Measurements from ENCODE around the gene CD101. TPM values are rescaled to one million over a fixed set of nuclear protein-coding genes. Genes with fewer than 3 reads are reported as not detected.

Gene CD101
- total RNA-seq, 1 donor: 11.4 TPM

DNA sequence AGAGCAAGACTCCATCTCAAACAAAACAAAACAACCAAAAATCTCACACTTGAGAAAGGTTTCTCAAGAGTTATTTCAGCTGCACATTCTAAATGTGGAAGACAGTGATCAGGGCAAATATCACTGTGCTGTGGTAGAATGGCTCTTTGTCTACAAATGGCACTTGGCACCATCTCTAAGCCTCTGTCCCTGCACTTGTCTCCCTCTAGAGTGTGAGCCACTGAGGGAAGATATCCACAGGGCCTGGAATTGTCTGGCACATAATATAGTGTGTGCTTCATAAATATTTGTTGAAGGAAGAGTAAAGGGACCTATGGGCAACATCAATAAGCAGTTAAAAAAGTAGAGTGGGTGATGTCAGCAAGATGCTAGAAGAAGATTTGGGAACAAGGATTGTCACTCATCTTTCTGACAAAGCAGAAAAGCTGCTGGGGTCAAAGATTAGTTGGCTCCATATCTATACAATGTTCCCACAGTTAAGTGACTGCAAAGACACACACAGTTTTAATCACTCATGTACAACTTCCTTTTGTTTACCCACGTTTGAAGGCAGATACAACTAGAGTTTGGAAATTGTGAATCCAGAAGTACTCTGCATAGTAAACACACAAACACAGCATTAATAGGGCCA is 19.1 kb downstream of the CD101 start:
- Histone ChIP-seq H3K9me3 (ENCODE audit: low read depth, low read length) (no peaks in the 10 kb centered on the region), H3K4me1 (ENCODE audit: insufficient read depth, low read length) (no peaks in the 10 kb centered on the region), H3K4me3 (ENCODE audit: low read length) (no peak overlapping the region), H3K27me3 (ENCODE audit: insufficient read depth, low read length) (no peaks in the 10 kb centered on the region)

DNA sequence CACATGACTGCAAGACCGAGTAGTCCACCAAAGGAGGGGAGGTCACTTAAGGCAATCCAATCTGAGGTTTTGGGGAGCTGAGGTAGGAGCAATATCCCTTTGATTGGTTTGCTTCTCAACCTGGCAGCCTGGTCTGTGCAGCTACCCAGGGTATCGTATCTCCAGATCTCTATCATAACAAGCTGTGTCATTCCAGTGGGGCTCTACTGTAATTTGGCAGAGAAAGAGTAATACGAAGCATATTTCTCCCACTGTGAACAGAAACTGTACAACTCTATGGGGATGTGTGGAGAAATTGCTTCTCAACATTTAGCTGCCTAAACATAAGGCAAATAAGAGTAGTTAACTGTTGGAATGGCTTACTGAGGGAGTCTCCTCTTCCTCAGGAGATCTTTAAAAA is 20.6 kb downstream of the CD101 start:
- Histone ChIP-seq H3K4me1 (ENCODE audit: insufficient read depth, low read length) (no peaks in the 10 kb centered on the region), H3K27me3 (ENCODE audit: insufficient read depth, low read length) (no peaks in the 10 kb centered on the region), H3K4me3 (ENCODE audit: low read length) (no peak overlapping the region), H3K9me3 (ENCODE audit: low read depth, low read length) (no peaks in the 10 kb centered on the region)

DNA sequence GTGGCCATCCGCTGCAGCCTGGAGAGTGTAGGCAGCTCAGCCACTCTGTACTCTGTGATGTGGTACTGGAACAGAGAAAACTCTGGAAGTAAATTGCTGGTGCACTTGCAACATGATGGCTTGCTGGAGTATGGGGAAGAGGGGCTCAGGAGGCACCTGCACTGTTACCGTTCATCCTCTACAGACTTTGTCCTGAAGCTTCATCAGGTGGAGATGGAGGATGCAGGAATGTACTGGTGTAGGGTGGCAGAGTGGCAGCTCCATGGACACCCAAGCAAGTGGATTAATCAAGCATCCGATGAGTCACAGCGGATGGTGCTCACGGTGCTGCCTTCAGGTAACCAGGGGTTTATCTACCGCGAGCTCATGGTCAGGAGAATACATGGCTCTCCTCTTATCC is 24.0 kb downstream of the CD101 start:
- H3K4me3 ChIP-seq (ENCODE audit: low read length): no peak overlapping the region
- H3K27me3 ChIP-seq (ENCODE audit: insufficient read depth, low read length): no peaks in the 10 kb centered on the region
- no peaks in the 10 kb centered on the region for H3K4me1 ChIP-seq (ENCODE audit: insufficient read depth, low read length)
- no peaks in the 10 kb centered on the region for H3K9me3 ChIP-seq (ENCODE audit: low read depth, low read length)

DNA sequence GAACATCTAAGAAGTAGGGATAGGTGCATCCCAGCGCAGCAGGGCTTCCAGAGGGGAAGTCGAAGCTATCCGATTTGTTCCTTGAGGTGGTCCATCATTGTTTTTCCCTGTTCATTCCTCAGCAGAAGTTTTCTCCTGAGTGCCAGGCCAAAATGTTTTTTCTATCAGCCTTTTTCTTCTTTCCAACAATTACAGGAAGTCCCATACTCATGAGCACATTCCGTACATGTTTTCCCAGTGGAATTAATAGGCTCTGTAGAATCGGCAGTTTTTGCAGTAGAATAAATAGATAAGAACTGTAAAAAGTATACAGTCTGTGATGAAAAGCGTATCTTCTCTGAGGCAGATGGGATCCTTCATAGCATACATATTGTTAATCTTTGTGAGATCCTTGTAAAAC is 24.8 kb downstream of the CD101 start:
- Histone ChIP-seq H3K27me3 (ENCODE audit: insufficient read depth, low read length) (no peaks in the 10 kb centered on the region), H3K9me3 (ENCODE audit: low read depth, low read length) (no peaks in the 10 kb centered on the region), H3K4me1 (ENCODE audit: insufficient read depth, low read length) (no peaks in the 10 kb centered on the region), H3K4me3 (ENCODE audit: low read length) (no peak overlapping the region)

DNA sequence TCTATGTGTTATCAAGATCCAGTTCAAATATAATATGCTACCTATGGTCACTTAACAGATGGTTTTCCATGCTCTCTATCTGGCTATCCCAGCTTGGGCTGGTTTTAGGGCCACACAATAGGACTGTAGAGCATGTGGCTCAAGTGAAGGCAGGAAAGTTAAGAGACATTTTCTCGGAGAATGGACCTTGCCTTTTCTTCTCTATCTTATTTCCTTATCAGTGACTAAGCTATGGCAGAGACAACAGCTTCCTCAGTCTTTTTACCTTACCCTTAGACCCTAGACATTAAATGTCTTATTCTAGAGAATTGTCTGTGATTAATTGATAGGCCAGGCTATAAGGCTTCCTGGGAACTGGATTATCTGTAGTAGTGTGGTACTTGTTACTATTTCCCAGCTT is 28.1 kb downstream of the CD101 start:
- no peaks in the 10 kb centered on the region for H3K9me3 ChIP-seq (ENCODE audit: low read depth, low read length)
- H3K4me3 ChIP-seq (ENCODE audit: low read length): no peak overlapping the region
- H3K4me1 ChIP-seq (ENCODE audit: insufficient read depth, low read length): no peaks in the 10 kb centered on the region
- H3K27me3 ChIP-seq (ENCODE audit: insufficient read depth, low read length): no peaks in the 10 kb centered on the region

DNA sequence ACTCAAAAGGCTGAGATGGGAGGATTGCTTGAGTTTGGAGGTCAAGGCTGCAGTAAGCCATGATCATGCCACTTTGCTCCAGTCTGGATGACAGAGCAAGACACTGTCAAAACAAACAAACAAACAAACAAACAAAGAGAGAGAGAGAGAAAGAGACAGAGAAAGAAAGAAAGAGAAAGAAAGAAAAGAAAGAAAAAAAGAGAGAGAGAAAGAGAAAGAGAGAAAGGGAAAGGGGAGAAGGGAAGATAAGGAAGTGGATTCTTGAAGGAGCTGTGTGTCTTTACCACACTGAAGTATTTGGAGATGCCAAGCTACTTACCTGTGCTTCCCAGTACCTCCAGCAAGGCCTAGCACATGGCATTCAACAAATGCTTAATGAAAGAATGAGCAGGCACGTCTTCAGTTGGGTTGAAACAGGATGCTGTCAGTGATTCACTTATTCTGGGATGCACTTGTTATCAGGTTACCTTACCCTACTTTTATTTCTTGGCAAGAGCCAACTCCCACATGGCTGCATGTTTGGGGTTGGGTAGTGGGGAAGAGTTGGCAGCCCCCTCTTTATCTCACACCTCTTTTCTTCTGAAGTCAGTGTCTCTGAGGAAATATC is 28.8 kb downstream of the CD101 start:
- Histone ChIP-seq H3K9me3 (ENCODE audit: low read depth, low read length) (no peaks in the 10 kb centered on the region), H3K4me3 (ENCODE audit: low read length) (no peak overlapping the region), H3K4me1 (ENCODE audit: insufficient read depth, low read length) (no peaks in the 10 kb centered on the region), H3K27me3 (ENCODE audit: insufficient read depth, low read length) (no peaks in the 10 kb centered on the region)

DNA sequence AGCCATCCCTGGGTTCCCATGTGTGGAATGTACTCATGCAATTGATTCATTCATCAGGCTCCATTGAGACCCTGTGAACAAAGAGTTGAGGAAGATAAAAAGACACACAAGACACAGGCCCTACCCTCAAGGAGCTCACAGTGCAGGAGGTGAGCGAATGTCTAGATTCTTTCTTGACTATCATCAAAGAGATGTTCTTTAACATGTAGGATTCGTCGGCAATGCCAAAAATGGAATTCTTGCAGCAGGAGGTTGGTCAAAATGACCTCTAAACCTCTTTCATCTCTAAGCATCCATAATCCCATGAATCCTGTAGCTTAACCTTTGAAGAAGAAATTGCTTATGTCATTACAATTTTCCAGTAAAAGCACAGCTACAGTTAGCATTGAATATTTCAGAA is 30.7 kb downstream of the CD101 start:
- H3K4me1 ChIP-seq (ENCODE audit: insufficient read depth, low read length): no peaks in the 10 kb centered on the region
- no peaks in the 10 kb centered on the region for H3K27me3 ChIP-seq (ENCODE audit: insufficient read depth, low read length)
- no peaks in the 10 kb centered on the region for H3K9me3 ChIP-seq (ENCODE audit: low read depth, low read length)

DNA sequence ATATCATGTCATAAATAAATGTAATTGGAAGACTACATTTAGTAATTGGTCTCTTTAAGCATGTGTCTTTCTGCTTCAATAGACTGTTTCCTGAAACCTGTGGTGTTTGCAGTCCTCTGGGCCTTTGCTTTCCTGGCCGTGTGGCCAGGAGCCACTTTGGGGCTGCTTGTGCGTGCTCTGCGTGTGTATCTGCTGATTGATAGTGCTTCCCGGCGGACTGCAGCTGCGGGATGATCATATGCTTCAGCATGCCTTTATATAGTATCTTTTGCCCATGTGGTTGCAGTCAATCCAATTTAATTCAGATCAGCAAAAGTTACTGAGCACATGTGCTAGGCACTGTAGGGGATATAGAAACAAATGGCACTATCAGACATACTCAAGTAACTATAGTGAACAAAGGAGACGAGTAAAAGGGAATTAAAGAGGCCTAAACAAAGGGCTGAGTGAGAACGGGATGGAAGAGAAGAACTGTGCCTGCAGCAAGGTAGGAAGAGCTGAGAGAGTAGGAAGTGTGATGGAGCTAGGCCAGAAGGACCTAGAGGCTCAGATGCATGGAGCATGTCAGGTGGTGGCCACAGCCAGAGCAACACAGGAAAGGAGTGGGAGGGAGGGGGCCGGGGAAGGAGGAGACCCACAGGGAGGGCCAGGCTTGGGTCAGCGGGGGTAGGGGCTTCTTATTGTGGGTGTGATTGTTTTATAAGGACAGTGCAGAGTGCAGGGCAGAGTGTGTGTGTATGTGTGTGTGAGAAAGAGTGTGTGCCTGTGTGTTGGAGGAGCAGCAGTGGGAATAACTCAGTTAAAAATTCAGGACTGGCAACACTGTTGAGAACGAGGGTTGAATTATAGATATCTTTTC is 31.4 kb downstream of the CD101 start:
- Histone ChIP-seq H3K4me1 (ENCODE audit: insufficient read depth, low read length) (no peaks in the 10 kb centered on the region), H3K4me3 (ENCODE audit: low read length) (no peak overlapping the region), H3K27me3 (ENCODE audit: insufficient read depth, low read length) (no peaks in the 10 kb centered on the region), H3K9me3 (ENCODE audit: low read depth, low read length) (no peaks in the 10 kb centered on the region)

More for the DNA sequence above, 30.7 kb downstream of the CD101 start:
- no peak overlapping the region for H3K4me3 ChIP-seq (ENCODE audit: low read length)

DNA sequence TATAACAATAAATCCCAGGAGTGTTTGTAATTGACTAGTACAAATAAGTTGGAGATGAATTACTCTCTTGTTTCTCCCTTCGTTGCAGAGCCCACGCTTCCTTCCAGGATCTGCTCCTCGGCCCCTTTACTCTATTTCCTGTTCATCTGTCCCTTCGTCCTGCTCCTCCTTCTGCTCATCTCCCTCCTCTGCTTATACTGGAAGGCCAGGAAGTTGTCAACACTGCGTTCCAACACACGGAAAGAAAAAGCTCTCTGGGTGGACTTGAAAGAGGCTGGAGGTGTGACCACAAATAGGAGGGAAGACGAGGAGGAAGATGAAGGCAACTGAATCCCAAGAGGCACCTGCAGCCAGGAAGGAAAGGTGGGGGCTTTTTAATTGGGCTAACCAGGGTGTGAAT is 32.2 kb downstream of the CD101 start:
- H3K9me3 ChIP-seq (ENCODE audit: low read depth, low read length): no peaks in the 10 kb centered on the region
- H3K4me1 ChIP-seq (ENCODE audit: insufficient read depth, low read length): no peaks in the 10 kb centered on the region
- H3K27me3 ChIP-seq (ENCODE audit: insufficient read depth, low read length): no peaks in the 10 kb centered on the region
- H3K4me3 ChIP-seq (ENCODE audit: low read length): no peak overlapping the region

DNA sequence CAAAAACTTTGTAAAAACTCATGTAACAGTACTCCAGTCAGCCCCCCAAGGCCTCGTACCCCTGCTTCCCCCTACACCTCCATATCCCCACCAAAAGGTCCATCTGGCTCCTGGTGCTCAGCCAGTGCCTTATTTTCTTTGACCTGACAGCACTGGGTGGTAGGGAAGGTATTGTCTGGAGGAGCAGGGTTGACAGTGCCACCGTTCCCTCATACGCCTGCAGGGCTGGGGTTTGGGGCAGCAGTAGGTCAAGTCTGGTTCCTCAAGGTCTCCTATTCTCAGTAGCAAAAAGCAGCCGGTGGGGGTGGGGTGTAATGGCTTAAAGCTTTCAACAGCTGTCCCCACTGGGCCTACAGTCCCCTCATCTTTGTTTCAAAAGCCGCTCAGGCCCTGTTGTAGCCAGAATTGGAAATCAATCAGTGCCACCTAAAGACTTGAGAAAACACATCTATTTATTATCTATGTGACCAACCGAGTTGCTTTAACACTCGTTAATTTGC is 33.3 kb downstream of the CD101 start:
- no peaks in the 10 kb centered on the region for H3K27me3 ChIP-seq (ENCODE audit: insufficient read depth, low read length)
- no peak overlapping the region for H3K4me3 ChIP-seq (ENCODE audit: low read length)
- H3K4me1 ChIP-seq (ENCODE audit: insufficient read depth, low read length): no peaks in the 10 kb centered on the region
- no peaks in the 10 kb centered on the region for H3K9me3 ChIP-seq (ENCODE audit: low read depth, low read length)

DNA sequence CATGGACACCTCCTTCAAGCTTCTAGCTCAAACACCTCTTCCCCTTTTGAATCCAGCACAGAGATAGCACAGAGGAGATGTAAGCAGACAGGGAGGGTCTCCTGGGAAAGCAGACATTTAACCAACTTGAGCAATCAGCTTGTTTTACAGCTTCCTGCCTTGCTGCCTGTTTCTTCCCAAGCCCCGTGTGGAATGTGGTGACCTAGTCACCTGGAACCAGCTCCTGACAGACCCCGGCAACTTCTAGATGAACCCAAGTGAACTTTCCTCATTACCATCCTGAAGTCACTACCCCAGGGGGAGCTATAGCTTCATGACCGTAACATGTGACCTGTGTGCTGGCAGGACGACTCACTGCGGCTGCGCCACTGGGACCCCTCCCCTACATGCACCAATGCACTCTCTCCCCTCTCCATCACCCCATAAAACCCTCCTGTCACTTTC is 34.5 kb downstream of the CD101 start:
- Histone ChIP-seq H3K9me3 (ENCODE audit: low read depth, low read length) (no peaks in the 10 kb centered on the region), H3K4me3 (ENCODE audit: low read length) (no peak overlapping the region), H3K27me3 (ENCODE audit: insufficient read depth, low read length) (no peaks in the 10 kb centered on the region), H3K4me1 (ENCODE audit: insufficient read depth, low read length) (no peaks in the 10 kb centered on the region)

DNA sequence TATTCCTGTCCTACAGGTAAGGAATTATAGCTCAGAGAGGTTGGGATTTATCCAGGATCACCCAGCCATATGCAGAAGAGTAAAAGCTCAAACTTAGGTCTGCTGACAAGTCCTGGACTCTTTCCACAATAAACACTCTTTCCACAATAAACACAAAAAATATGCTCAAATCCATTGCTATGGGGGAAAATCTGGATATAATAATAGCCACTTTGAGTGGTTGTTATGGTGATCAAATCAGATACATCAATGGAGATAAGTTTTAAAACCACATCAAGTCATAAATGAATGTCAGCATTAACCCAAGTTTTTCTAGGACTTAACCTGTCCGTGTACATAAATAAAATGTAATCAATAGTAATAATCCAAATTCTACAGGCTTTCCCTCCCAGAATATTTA is 36.2 kb downstream of the CD101 start:
- H3K4me3 ChIP-seq (ENCODE audit: low read length): no peak overlapping the region
- H3K4me1 ChIP-seq (ENCODE audit: insufficient read depth, low read length): no peaks in the 10 kb centered on the region
- no peaks in the 10 kb centered on the region for H3K9me3 ChIP-seq (ENCODE audit: low read depth, low read length)
- H3K27me3 ChIP-seq (ENCODE audit: insufficient read depth, low read length): no peaks in the 10 kb centered on the region

DNA sequence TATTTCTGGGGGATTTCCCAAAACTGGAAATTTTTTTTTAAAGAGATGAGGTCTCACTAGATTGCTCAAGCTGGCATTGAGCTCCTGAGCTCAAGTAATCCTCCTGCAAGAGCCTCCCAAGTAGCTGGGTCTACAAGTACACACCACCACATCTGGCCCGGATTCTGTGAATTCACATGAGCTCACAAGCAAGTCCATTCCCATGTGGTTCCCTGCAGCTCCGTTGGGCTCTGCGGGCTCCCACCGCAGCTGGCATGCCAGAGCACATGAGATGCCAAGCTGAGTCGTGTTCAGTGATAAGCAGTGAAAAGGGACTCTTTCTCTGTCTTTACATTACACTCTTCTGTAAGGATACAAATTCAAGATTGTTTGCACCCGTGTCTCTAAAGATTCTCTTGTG is 36.7 kb downstream of the CD101 start:
- no peaks in the 10 kb centered on the region for H3K27me3 ChIP-seq (ENCODE audit: insufficient read depth, low read length)
- H3K9me3 ChIP-seq (ENCODE audit: low read depth, low read length): no peaks in the 10 kb centered on the region
- no peaks in the 10 kb centered on the region for H3K4me1 ChIP-seq (ENCODE audit: insufficient read depth, low read length)
- H3K4me3 ChIP-seq (ENCODE audit: low read length): no peak overlapping the region

DNA sequence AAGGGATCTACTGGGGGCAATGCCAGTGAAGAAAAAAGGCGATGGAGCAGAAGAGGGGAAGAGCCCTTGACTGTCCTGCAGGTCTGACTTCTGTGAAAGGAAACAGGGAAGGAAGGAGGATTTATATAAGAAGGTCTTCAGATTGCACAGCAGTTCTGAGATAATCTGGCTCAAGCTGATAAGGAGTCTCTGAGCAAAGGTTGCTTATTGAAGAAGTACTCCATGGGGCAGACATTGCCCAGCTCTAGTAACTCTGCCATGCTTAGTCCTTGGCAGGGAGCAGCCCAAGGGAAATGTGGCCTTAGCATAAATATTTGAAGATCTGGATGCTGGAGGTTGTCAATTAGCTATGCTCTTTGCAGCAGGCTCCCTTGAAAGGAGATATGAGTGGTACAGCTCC is 42.7 kb downstream of the CD101 start:
- Histone ChIP-seq H3K4me1 (ENCODE audit: insufficient read depth, low read length) (peaks cover 15% of the 10 kb centered on the region), H3K27me3 (ENCODE audit: insufficient read depth, low read length) (no peaks in the 10 kb centered on the region), H3K4me3 (ENCODE audit: low read length) (no peak overlapping the region), H3K9me3 (ENCODE audit: low read depth, low read length) (no peaks in the 10 kb centered on the region)

DNA sequence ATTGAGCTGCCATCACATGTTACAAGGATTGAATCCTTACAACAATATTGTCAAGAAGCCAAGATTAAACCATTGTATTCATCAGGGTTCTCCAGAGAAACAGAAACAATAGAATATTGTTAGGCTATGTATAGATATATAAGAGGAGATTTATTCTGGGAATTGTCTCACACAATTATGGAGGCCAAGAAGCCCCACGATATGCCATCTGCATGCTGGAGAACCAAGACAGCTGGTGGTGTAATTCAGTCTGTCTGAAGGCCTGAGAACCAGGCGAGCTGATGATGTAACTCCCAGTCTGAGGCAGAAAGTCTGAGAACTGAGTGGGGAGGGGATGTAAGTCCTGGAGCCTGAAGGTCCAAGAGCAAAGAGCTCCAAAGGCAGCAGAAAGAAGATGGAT is 44.1 kb downstream of the CD101 start:
- Histone ChIP-seq H3K4me1 (ENCODE audit: insufficient read depth, low read length) (peaks cover 27% of the 10 kb centered on the region), H3K9me3 (ENCODE audit: low read depth, low read length) (no peaks in the 10 kb centered on the region), H3K4me3 (ENCODE audit: low read length) (no peak overlapping the region), H3K27me3 (ENCODE audit: insufficient read depth, low read length) (no peaks in the 10 kb centered on the region)

Data from mononuclear cell (primary cell).